IMR-90 (cell line): ENCODE data around the gene LAP3.
A peak's percentile ranks its signal among the peaks of the same experiment; 100 is the strongest.

ENCODE experiments used
- CEBPB ChIP-seq: IDR thresholded peaks from 2 replicates; pipeline ENCODE4 v1.6.1; 2012; ENCODE audit warnings: low read depth, low read length, improper control_type of control experiment
- CHD1 ChIP-seq: IDR thresholded peaks from 2 replicates; pipeline ENCODE4 v1.6.1; 2012; ENCODE audit warnings: low read depth, low read length, improper control_type of control experiment
- FOS ChIP-seq: fragments of 150-350 bp; IDR thresholded peaks from 2 replicates; pipeline ENCODE4 v1.6.1; 2016; ENCODE audit warnings: low read depth, low read length
- MAFK ChIP-seq: IDR thresholded peaks from 2 replicates; pipeline ENCODE4 v1.6.1; 2012; ENCODE audit warnings: low read depth, low read length, improper control_type of control experiment
- MAZ ChIP-seq: IDR thresholded peaks from 2 replicates; pipeline ENCODE4 v1.6.1; 2012; ENCODE audit warnings: low read depth, mild to moderate bottlenecking, low read length, improper control_type of control experiment, moderate library complexity, borderline replicate concordance
- MXI1 ChIP-seq: IDR thresholded peaks from 2 replicates; pipeline ENCODE4 v1.6.1; 2012; ENCODE audit warnings: low read depth, mild to moderate bottlenecking, low read length, moderate library complexity, borderline replicate concordance
- POLR2A ChIP-seq: IDR thresholded peaks from 2 replicates; pipeline ENCODE4 v1.6.1; 2012; ENCODE audit warnings: mild to moderate bottlenecking, low read depth, low read length
- RAD21 ChIP-seq: IDR thresholded peaks from 2 replicates; pipeline ENCODE4 v1.6.1; 2012; ENCODE audit warnings: low read length, improper control_type of control experiment
- RCOR1 ChIP-seq: IDR thresholded peaks from 2 replicates; pipeline ENCODE4 v1.6.1; 2012; ENCODE audit warnings: mild to moderate bottlenecking, low read length, improper control_type of control experiment; ENCODE audit not compliant: insufficient replicate concordance
- RFX5 ChIP-seq: IDR thresholded peaks from 2 replicates; pipeline ENCODE4 v1.8.0; 2012; ENCODE audit warnings: low read depth, mild to moderate bottlenecking, low read length, moderate library complexity
- SMC3 ChIP-seq: fragments of 150-350 bp; IDR thresholded peaks from 2 replicates; pipeline ENCODE4 v1.6.1; 2016; ENCODE audit warnings: low read depth, mild to moderate bottlenecking, antibody characterized with exemption, low read length, moderate library complexity
- TF ChIP-seq, protein P1 (sequence below): conservative IDR thresholded peaks from 2 replicates; pipeline ENCODE4 v1.5.1; 2012; ENCODE audit warnings: mild to moderate bottlenecking, low read depth, low read length, improper control_type of control experiment
- TF ChIP-seq, protein P2 (sequence below): fragments of 150-350 bp; IDR thresholded peaks from 2 replicates; pipeline ENCODE4 v1.6.1; 2017; ENCODE audit warnings: mild to moderate bottlenecking, antibody characterized with exemption, low read length, low read depth

DNA sequence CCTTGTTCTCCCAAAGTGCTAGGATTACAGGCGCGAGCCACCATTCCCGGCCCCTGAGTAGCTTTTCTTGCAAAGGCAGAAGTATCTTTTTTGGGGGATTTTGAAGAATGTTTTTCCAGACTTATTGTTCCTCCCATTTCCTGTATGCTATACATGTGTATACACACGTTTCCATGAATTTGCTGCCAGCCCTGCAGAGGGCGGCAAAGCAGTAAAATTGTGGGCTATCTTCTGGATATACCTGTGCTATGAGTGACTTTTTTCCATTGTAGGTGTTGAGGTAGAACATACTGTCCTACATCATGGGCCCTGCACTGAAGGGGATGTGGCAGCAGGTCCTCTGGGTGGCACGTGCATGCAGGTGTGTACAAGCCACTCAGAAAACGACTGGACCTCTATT, 20.5 kb downstream of the LAP3 start:
- TF ChIP-seq, protein P1, sequence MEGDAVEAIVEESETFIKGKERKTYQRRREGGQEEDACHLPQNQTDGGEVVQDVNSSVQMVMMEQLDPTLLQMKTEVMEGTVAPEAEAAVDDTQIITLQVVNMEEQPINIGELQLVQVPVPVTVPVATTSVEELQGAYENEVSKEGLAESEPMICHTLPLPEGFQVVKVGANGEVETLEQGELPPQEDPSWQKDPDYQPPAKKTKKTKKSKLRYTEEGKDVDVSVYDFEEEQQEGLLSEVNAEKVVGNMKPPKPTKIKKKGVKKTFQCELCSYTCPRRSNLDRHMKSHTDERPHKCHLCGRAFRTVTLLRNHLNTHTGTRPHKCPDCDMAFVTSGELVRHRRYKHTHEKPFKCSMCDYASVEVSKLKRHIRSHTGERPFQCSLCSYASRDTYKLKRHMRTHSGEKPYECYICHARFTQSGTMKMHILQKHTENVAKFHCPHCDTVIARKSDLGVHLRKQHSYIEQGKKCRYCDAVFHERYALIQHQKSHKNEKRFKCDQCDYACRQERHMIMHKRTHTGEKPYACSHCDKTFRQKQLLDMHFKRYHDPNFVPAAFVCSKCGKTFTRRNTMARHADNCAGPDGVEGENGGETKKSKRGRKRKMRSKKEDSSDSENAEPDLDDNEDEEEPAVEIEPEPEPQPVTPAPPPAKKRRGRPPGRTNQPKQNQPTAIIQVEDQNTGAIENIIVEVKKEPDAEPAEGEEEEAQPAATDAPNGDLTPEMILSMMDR, result peak; percentile 23; the same call in 1 of the 2 replicates
- TF ChIP-seq CEBPB (no peak), POLR2A (no peak), RFX5 (no peak), RCOR1 (no peak), MAFK (no peak), CHD1 (no peak), SMC3 (no peak), FOS (no peak), MAZ (no peak), RAD21 (peak; percentile 33), MXI1 (no peak)
- TF ChIP-seq, protein P2, sequence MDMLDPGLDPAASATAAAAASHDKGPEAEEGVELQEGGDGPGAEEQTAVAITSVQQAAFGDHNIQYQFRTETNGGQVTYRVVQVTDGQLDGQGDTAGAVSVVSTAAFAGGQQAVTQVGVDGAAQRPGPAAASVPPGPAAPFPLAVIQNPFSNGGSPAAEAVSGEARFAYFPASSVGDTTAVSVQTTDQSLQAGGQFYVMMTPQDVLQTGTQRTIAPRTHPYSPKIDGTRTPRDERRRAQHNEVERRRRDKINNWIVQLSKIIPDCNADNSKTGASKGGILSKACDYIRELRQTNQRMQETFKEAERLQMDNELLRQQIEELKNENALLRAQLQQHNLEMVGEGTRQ, result no peak
